Measurements from ENCODE around the gene PMFBP1.

DNA sequence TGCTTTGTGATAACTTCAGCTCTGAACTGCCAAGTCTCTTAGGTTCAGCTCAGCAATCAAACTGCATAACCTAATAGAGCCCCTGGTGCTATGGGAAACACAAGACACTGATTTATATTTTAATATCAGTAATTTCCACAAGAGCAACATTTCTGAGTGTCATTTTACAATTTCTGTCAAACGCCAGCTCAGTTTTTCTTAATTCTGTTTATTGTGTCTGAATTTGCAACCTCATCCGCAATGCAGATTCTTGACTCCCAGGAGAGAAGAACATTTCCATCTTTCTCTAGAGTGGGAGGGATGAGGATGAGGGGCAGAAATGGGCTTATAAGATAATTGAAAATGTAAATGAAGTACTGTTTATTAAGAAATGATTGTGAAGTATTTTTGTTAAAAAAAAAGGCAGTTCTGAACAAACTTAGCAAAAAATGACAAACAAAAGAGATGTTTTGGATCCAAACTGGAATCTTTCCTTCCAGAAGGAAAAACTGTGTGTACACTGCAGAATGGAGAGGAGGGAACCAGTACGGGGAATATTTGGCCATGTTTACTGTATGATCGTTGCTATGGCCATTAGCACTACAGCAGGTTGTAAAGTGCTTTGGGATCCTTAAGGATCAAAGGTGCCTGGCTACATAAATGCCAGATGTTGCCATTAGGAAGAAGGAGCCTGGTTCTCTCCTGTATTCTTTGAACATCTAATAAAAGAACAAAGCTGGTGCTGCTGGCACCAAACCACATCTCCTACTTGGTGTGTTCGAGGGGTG is 7.4 kb upstream of the PMFBP1 start:
- TF ChIP-seq CBX5 (IDR thresholded peaks at IDR 0.05; ENCODE audit: low read depth) (no peak), TBL1XR1 (IDR thresholded peaks at IDR 0.05; ENCODE audit: low read depth, low read length) (no peak), POLR2A (IDR thresholded peaks at IDR 0.05; ENCODE audit: low read depth, low read length) (no peak), CEBPB (IDR thresholded peaks at IDR 0.05; ENCODE audit: borderline replicate concordance in 1 of 2, low read depth in 2 of 2, low read length in 2 of 2) (no peak)
